HepG2 (cell line): Measurements from ENCODE around the gene PCYOX1L. TPM values are rescaled to one million over a fixed set of nuclear protein-coding genes. Genes with fewer than 3 reads are reported as not detected.

ENCODE experiments used
- ATAC-seq: fragments of 200-7000 bp; cut with Tn5 transposase; 3 replicates; pipeline ENCODE4 v1.9.1; 2020; ENCODE audit warnings: mild to moderate bottlenecking, moderate library complexity
- BruUV-seq: library from RNA; stranded (reverse); fragments of 400-500 nt; replicated peaks from 2 replicates; lab custom pipeline; 2021; lab: Mats Ljungman, UMichigan
- CTCF ChIA-PET: fragments of 300-600 bp; formaldehyde crosslinking; extraction: SDS; loops from one replicate; lab custom pipeline; 2021; ENCODE audit warnings: low total read pairs, inconsistent platforms, low intra/inter-chr PET ratio; lab: Yijun Ruan, JAX
- POLR2A ChIA-PET: fragments of 350-600 bp; sonication (Branson Sonifier 250); formaldehyde crosslinking; loops from one replicate; lab custom pipeline; 2020; ENCODE audit warnings: antibody characterized with exemption, inconsistent platforms; lab: Yijun Ruan, JAX
- DNase-seq: peaks from one replicate; pipeline ENCODE4 v3.0.0-alpha.2; 2015; ENCODE audit warnings: low spot score
- FAIRE-seq: peaks from 3 replicates; lab custom pipeline; 2011; peaks lifted over from hg19 to GRCh38; lab: Jason Lieb, UNC
- H2AFZ ChIP-seq: one replicate; pipeline ENCODE4 v1.6.1; 2011; ENCODE audit warnings: low read length, inconsistent platforms
- H3K27ac ChIP-seq: fragments of 300-600 bp; 3 replicates; pipeline ENCODE4 v1.8.0; 2011; ENCODE audit warnings: mixed run types, mild to moderate bottlenecking, mixed read lengths, low read length, inconsistent platforms; ENCODE audit not compliant: insufficient read depth; ENCODE audit errors: extremely low read length
- H3K27me3 ChIP-seq, 2 experiments: fragments of 200-600 bp in 1 of 2; 2 replicates in 1 of 2; 3 replicates in 1 of 2; pipeline versions ENCODE4 v1.6.0 to v1.8.0; 2011; ENCODE audit warnings: low read length in 2 of 2, mild to moderate bottlenecking in 2 of 2, moderate library complexity in 2 of 2, inconsistent platforms in 1 of 2; ENCODE audit not compliant: insufficient read depth in 2 of 2, control insufficient read depth in 1 of 2
- H3K36me3 ChIP-seq, 2 experiments: fragments of 200-600 bp in 1 of 2; replicated peaks in 1 of 2; 2 replicates in 1 of 2; 3 replicates in 1 of 2; pipeline versions ENCODE4 v1.5.1 to v1.8.0; 2011; ENCODE audit warnings: low read length in 2 of 2, inconsistent platforms in 1 of 2; ENCODE audit not compliant: insufficient read depth in 2 of 2, control insufficient read depth in 1 of 2
- H3K4me1 ChIP-seq: 2 replicates; pipeline ENCODE4 v1.5.1; 2012; ENCODE audit warnings: low read length, inconsistent platforms; ENCODE audit not compliant: insufficient read depth
- H3K4me2 ChIP-seq: 2 replicates; pipeline ENCODE4 v1.6.0; 2011; ENCODE audit warnings: low read depth, low read length, inconsistent platforms
- H3K4me3 ChIP-seq, 3 experiments: fragments of 200-600 bp in 1 of 3; sonication (generic), shearing (Covaris generic) in 1 of 3; replicated peaks in 1 of 3; 2 replicates each; pipeline ENCODE4 v1.5.1; 2011 to 2016; ENCODE audit warnings: low read length in 3 of 3, inconsistent platforms in 2 of 3, low read depth in 2 of 3, mild to moderate bottlenecking in 2 of 3, control low read depth in 1 of 3, mixed read lengths in 1 of 3; ENCODE audit not compliant: insufficient read depth in 1 of 3
- H3K79me2 ChIP-seq: one replicate; pipeline ENCODE4 v1.6.1; 2011; ENCODE audit warnings: low read length, inconsistent platforms; ENCODE audit not compliant: insufficient read depth
- H3K9ac ChIP-seq: 2 replicates; pipeline ENCODE4 v1.6.0; 2011; ENCODE audit warnings: mild to moderate bottlenecking, low read depth, low read length, inconsistent platforms; ENCODE audit not compliant: insufficient read depth
- H3K9me3 ChIP-seq: 2 replicates; pipeline ENCODE4 v1.5.1; 2012; ENCODE audit warnings: mild to moderate bottlenecking, low read length
- H4K20me1 ChIP-seq: 2 replicates; pipeline ENCODE4 v1.6.0; 2011; ENCODE audit warnings: inconsistent platforms, mild to moderate bottlenecking, low read length, moderate library complexity; ENCODE audit not compliant: insufficient read depth
- DPF2 ChIP-seq: sonication (generic); formaldehyde crosslinking; IDR thresholded peaks from 2 replicates; pipeline ENCODE4 v1.4.0; 2020; ENCODE audit warnings: mild to moderate bottlenecking, low read depth, missing genetic modification reagents, borderline replicate concordance
- HIVEP1 ChIP-seq: sonication (generic); formaldehyde crosslinking; IDR thresholded peaks from 2 replicates; pipeline ENCODE4 v1.4.0; 2020; ENCODE audit warnings: mild to moderate bottlenecking, missing genetic modification reagents
- HMGA1 ChIP-seq: sonication (generic); formaldehyde crosslinking; conservative IDR thresholded peaks from 2 replicates; pipeline ENCODE4 v1.4.0; 2020; ENCODE audit warnings: missing genetic modification reagents
- NFE2L2 ChIP-seq: fragments of 150-350 bp; IDR thresholded peaks from 2 replicates; pipeline ENCODE4 v1.6.1; 2014; ENCODE audit warnings: low read length
- NR3C1 ChIP-seq: sonication (generic); formaldehyde crosslinking; IDR thresholded peaks from 2 replicates; pipeline ENCODE4 v1.4.0; 2020; ENCODE audit warnings: missing genetic modification reagents
- SRSF9 ChIP-seq: fragments of 200-400 bp; formaldehyde crosslinking; IDR thresholded peaks from 2 replicates; pipeline ENCODE4 v1.6.1; 2018; ENCODE audit warnings: borderline replicate concordance, mild to moderate bottlenecking, low read depth, low read length; ENCODE audit not compliant: insufficient read depth, poor library complexity, severe bottlenecking
- THAP8 ChIP-seq: sonication (generic); formaldehyde crosslinking; IDR thresholded peaks from 2 replicates; pipeline ENCODE4 v1.5.1; 2020; ENCODE audit warnings: missing genetic modification reagents, mild to moderate bottlenecking, borderline replicate concordance
- TP53 ChIP-seq: sonication (generic); formaldehyde crosslinking; conservative IDR thresholded peaks from 2 replicates; pipeline ENCODE4 v1.4.0; 2020; ENCODE audit warnings: missing genetic modification reagents
- ZBTB34 ChIP-seq: sonication (generic); formaldehyde crosslinking; IDR thresholded peaks from 2 replicates; pipeline ENCODE4 v1.8.0; 2022; ENCODE audit warnings: mild to moderate bottlenecking, missing genetic modification reagents
- ZMYM2 ChIP-seq: sonication (generic); formaldehyde crosslinking; IDR thresholded peaks from 2 replicates; pipeline ENCODE4 v1.8.0; 2022; ENCODE audit warnings: mild to moderate bottlenecking, missing genetic modification reagents
- ZNF17 ChIP-seq: sonication (generic); formaldehyde crosslinking; IDR thresholded peaks from 2 replicates; pipeline ENCODE4 v1.5.0; 2020; ENCODE audit warnings: mild to moderate bottlenecking, missing genetic modification reagents
- ZNF30 ChIP-seq: sonication (generic); formaldehyde crosslinking; IDR thresholded peaks from 2 replicates; pipeline ENCODE4 v1.5.0; 2020; ENCODE audit warnings: mild to moderate bottlenecking, missing genetic modification reagents
- ZNF468 ChIP-seq: sonication (generic); formaldehyde crosslinking; IDR thresholded peaks from 2 replicates; pipeline ENCODE4 v1.8.0; 2022; ENCODE audit warnings: mild to moderate bottlenecking, moderate library complexity, missing genetic modification reagents
- ZNF556 ChIP-seq: sonication (generic); formaldehyde crosslinking; IDR thresholded peaks from 2 replicates; pipeline ENCODE4 v1.4.0; 2020; ENCODE audit warnings: mild to moderate bottlenecking, missing genetic modification reagents, borderline replicate concordance
- ZNF598 ChIP-seq: sonication (generic); formaldehyde crosslinking; IDR thresholded peaks from 2 replicates; pipeline ENCODE4 v1.5.1; 2020; ENCODE audit warnings: mild to moderate bottlenecking, missing genetic modification reagents, borderline replicate concordance
- ZNF644 ChIP-seq: IDR thresholded peaks from 2 replicates; pipeline ENCODE4 v1.6.1; 2016; ENCODE audit warnings: low read depth
- ZNF710 ChIP-seq: sonication (generic); formaldehyde crosslinking; IDR thresholded peaks from 2 replicates; pipeline ENCODE4 v1.5.0; 2020; ENCODE audit warnings: mild to moderate bottlenecking, missing genetic modification reagents, borderline replicate concordance
- WGBS: methylation state at CpG from one replicate; pipeline ENCODE4 v1.1.6; 2017; ENCODE audit warnings: low lambda C conversion rate; 5-methylcytosine and 5-hydroxymethylcytosine counted together
- in situ Hi-C: cut with HindIII; loops from 2 replicates; pipeline ENCODE4 v1.10.0; 2017; ENCODE audit warnings: low pct_unique_long_range_greater_than_20kb; ENCODE audit not compliant: extremely low pct_ligation_motif_present
- intact Hi-C: fragments of 100-400 bp; cut with micrococcal nuclease; formaldehyde crosslinking; loops from one replicate; pipeline ENCODE4 v1.10.0; 2022; ENCODE audit not compliant: unreplicated experiment
- polyA plus RNA-seq, 8 experiments: library from polyadenylated mRNA; depleted of rRNA in 3 of 8; stranded (reverse) in 7 of 8; unstranded in 1 of 8; fragments of >200 nt; fragmentation: Illumina TruSeq in 4 of 8; extraction: Trizol in 4 of 8; gene quantifications; 2 replicates each; pipeline versions ENCODE4 v1.2.1 to v1.2.3, GENCODE V29; 2011 to 2016; ENCODE audit warnings: low read depth in 4 of 8, missing spikeins in 1 of 8, mixed read lengths in 1 of 8; ENCODE audit not compliant: insufficient read depth in 1 of 8
- total RNA-seq, 5 experiments: library from RNA; depleted of rRNA; stranded (reverse); fragments of >200 nt; fragmentation: Illumina TruSeq; extraction: Trizol; gene quantifications; 2 replicates each; pipeline ENCODE4 v1.2.3, GENCODE V29; 2016; ENCODE audit warnings: low read depth in 1 of 5

PCYOX1L gene
- total and polyA plus RNA-seq, 2 of the 13 experiments (the other 11 are each of a cell fraction or from before 2014, with no cell fraction given): 1.00 to 3.7 TPM

GRCh38 chr5:149356391-149356790 is 1.5 kb upstream of the PCYOX1L start:
- no peak for ATAC-seq
- POLR2A ChIA-PET: interaction anchor here (3.8 kb wide), 1 partner anchor 11 kb away, joined by 32 read pairs; the partner anchor contains the start of gene GRPEL2
- Histone ChIP-seq H3K27ac (no peak overlapping the region), H4K20me1 (0 out of 2 replicates have a peak, but pooled peaks cover 4% of the 10 kb centered on the region), H3K4me1 (peaks cover 17% of the 10 kb centered on the region), H3K9me3 (no peaks in the 10 kb centered on the region), H2AFZ (no peak overlapping the region), H3K4me2 (no peak overlapping the region), H3K36me3 (peaks cover 5 to 24% of the 10 kb centered on the region in 2 experiments), H3K27me3 (no peaks in the 10 kb centered on the region), H3K9ac (no peak overlapping the region), H3K79me2 (no peaks in the 10 kb centered on the region), H3K4me3 (no peak overlapping the region)
- no peak for FAIRE-seq
- in situ Hi-C loops: no loop called here
- no TSS peak for BruUV-seq
- intact Hi-C loops: no loop called here
- CTCF ChIA-PET: no interaction called here
- no peak for DNase-seq
- WGBS: 96% methylated on average over 8 of the region's 8 CpGs
- no peak for TF ChIP-seq ZNF30 (CRISPR knock-in tag)
- TF ChIP-seq NR3C1 (CRISPR knock-in tag): no peak
- TF ChIP-seq ZBTB34 (CRISPR knock-in tag): no peak
- no peak for TF ChIP-seq HMGA1
- TF ChIP-seq DPF2 (CRISPR knock-in tag): no peak
- no peak for TF ChIP-seq TP53 (CRISPR knock-in tag)
- no peak for TF ChIP-seq ZNF710 (CRISPR knock-in tag)
- no peak for TF ChIP-seq SRSF9
- no peak for TF ChIP-seq NFE2L2
- no peak for TF ChIP-seq ZNF468 (CRISPR knock-in tag)
- TF ChIP-seq HIVEP1 (CRISPR knock-in tag): no peak
- TF ChIP-seq ZNF556: no peak
- TF ChIP-seq THAP8 (CRISPR knock-in tag): no peak
- no peak for TF ChIP-seq ZMYM2 (CRISPR knock-in tag)
- TF ChIP-seq ZNF644 (CRISPR knock-in tag): no peak
- TF ChIP-seq ZNF598 (CRISPR knock-in tag): no peak
- TF ChIP-seq ZNF17 (CRISPR knock-in tag): no peak
